Fibroblast of the conjunctiva (primary cell): Measurements from ENCODE around the gene MAP3K10.
"Not testable (repeated sequence)": the region's sequence is repeated elsewhere in the genome, so short reads cannot be mapped to it uniquely, and the experiment has no call there.

Experiments
- DNase-seq: peaks from one replicate; pipeline ENCODE4 v3.0.0-alpha.2; 2010; ENCODE audit warnings: low read depth

The MAP3K10 gene

DNA sequence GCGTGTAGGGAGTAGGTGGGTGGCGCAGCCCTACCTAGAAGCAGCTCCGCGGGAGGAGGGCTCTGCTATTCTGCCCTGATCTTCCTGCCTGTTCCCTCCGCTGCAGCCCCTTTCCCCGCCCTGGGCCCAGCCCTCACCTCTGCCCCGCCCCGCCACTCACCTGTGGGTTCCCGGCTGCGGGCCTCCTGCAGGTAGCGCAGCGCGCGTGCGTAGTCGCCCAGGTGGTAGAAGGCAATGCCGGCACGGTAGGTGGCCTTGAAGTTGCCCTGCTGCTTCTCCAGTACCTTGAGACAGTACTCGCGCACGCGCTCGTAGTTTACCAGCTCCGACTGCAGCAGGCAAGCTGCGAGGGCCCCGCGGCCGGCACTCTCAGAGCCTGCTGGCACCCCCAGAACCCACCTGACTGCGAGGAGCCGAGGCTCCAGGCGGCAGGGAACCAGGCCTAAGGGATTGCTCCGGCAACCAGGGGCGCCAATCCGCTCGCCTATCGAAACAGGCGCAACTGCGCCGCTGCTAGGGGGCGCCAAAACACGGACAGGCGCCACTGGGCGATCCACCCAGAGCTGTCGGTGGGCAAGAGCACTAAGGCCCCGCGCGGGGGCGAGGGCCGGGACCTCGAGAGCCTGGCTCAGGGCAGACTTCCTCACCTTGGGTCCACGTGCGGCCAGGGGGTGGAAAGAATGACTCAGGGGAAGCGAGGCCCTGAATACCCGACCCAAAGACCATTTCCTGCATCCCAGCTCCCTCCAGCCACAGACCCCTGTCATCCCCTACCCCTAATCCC is 26.0 kb downstream of the MAP3K10 start:
- DNase-seq: no peak

DNA sequence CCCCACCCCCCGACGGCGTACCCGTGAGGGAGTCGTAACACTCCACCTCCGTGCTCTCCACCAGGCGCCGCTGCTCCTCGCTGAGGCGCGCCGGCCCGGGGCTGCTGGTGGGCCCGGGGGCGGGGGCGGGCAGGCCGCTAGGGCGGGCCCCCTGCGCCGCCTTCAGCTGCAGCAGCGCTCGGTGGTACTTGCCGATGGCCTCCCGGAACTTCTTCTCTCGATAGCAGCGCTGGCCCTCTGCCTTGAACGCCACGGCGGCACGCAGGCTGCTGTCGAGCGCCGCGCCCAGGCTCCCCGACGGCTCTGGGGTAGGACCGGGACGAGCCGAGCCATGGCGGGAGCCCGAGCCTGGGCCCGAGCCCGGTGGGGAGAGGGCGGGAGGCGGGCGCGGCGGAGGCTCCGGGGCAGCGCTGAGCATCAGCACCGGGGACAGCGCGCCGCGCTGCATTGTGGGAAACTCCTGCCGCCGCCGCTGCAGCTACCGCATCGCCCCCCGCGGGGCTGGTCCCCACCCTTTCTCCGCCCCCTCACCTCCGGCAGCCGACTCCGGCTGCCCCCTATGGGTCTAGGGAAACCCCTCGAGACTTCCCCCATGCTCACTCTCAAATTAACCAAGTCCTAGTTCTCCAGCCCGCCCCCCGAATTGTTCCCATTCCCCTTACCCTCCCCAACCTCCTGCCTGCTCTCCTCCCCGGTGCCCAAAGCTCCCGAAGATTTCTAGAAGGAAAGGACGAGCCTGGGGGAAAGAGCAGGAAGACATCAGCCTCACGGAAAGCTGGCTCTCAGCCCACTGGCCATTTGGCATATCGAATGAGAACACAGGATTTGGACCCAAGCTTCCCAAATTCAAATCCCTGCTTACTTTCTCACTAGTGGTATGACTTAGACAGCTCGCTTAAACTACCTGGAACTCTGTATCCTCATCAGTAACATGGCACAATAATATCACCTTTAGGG is 27.0 kb downstream of the MAP3K10 start, which contains the start of gene TTC9B:
TTC9B (minus strand) TSS at position 451 of the 957 bp plus-strand sequence; CDS start at position 448, 3 bp downstream.
- DNase-seq: no peak

DNA sequence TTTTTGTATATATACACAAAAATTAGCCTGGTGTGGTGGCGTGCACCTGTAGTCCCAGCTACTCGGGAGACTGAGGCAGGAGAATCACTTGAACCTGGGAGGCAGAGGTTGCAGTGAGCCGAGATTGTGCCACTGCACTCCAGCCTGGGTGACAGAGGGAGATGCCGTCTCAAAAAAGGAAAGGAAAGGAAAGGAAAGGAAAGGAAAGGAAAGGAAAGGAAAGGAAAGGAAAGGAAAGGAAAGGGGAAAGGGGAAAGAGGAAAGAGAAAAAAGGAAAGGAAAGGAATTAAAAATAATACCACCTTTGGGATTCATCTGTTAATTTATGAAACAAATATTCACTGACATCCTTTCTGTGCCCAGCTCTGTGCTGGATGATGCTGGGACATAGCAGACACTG is 27.8 kb downstream of the MAP3K10 start:
- DNase-seq: not testable (repeated sequence)

DNA sequence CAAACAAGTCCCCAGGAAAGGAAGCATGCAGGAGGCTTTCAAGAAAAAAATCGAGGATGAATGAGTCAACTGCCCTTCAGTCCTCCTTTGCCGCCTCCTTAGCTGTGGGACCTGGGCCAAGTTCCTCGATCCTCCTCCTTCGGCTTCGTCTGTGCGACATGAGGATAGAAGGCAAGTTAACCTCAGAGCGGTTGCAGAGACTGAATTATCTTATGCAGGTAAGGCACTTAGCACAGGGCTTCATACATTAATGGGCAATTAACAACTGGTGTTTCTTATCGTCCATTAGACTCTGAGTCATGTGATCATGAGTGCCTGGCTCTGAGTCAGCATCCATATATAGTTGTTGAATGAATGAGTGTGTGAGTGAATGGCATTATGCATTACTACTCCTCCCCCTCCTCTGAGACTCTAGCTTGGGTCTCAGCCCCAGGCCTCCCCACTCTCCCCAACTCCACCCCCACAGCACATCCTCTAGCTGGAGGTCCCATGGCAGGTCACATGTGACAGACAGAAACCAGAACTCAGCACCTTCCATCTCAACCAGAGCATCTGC is 28.6 kb downstream of the MAP3K10 start:
- no peak for DNase-seq

DNA sequence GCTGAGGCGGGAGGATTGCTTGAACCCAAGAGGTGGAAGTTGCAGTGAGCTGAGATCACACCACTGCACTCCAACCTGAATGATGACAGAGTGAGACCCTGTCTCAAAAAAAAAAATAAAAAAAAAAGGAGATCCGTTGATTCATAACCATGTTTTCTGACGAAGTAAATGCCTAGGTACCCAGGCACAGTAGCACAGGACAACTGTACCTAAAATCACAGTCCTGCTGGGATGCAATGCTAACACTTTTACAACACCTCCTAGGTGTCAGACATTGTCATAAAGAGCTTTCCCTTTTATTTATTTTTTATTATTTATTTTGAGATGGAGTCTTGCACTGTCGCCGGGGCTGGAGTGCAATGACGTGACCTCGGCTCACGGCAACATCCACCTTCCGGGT is 29.4 kb downstream of the MAP3K10 start:
- DNase-seq: no peak

DNA sequence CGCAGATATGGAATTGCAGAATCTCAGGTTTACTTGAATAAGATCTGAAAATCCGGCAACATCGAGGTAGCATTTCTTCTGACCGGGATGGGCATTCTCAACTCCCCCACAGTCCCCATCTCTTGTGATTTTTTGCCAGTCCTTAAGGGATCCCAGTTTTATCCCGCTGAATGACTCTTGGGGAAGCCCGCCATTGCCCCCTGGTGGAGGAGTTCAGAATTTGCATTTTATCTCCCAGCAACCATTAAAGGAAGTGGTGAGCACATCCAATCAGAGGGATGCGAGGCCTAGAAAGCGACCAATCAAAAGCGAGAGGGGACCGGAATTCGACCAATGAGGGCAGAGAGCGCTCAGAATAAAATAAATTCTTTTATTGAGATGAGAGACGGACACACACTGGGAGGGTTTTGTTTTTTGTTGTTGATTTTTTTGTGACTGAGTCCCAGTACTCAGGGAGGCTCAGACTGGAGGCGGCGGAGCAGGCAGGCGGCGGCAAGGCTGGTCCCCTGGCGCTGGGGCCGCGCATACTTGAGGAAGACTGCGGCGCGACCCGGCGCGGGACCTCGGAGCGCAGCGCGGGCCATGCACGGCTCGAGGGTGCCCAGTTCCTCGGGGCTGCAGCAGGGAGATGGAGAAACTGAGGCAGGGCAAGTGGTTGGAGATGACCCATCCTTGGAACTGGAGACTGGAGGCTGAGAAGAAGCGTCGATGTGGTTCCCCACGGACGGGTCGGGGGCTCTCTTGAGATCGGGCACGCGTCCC is 30.8 kb downstream of the MAP3K10 start:
- peak; percentile 85 for DNase-seq

DNA sequence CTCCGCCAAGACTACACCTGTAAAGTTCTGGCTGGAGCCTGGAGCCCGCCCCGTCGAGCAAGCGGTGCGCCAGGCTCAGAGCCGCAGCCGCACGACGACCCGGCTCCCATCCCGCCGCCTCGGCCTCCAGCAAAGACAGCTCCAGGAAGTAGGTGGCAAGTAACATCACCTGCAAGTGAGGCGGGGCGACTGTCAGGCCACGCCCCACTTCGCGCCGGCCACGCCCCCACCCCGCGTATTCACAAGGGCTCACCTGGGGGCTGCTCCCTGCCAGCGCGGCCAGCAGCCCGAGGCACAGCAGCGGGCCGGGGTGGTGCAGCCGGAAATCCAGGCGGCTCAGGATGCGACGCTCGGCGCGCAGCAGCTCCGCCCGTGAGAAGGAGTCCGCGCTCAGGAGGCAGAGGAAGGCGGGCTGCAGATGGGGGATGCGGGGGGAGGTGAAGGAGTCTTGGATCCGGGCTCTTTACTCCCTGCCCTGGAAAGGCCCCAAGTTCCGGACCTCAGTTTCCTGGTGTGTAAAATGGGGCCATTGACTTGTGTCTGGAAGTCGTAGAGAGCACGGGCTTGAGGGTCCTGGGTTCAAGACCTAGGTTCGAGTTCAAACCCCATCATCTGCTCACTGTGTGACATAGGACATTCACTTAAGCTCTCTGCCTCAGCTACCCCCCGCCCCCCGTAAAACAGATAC is 32.1 kb downstream of the MAP3K10 start:
- DNase-seq: no peak

DNA sequence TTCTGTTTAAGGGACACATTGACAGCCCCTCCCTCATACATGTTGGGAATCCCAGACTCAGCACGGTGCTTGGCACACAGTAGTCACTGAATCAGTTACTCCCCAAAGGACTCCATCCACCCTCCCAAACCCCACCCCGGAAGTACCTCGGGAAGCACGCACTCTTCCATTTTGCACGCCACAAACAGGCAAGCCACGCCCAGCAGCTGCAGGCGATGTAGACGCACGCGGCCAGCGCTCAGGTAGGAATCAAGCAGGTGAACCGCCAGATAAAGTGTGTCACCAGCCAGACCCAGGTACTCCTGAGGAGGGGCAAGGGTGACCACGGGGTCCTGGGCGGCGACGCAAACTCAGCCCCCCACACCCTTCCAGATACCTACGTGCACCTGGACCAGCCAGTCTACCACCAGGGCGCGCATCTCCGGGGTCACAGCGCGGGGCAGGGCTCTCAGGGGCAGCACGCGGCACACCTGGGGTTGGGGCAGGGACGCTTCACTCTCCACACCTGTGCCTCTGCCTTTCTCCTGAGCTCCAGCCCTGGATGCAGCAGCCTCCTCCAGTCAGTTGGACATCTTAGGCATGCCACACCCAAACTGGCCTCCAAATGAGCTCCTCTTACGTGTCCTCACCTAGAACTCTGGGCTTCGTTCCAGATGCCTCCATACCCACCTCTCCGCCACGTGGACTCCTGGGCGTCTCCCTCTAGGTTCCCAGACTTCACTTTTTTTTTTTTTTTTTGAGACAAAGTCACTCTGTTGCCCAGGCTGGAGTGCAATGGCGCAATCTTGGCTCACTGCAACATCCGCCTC is 33.3 kb downstream of the MAP3K10 start:
- no peak for DNase-seq

DNA sequence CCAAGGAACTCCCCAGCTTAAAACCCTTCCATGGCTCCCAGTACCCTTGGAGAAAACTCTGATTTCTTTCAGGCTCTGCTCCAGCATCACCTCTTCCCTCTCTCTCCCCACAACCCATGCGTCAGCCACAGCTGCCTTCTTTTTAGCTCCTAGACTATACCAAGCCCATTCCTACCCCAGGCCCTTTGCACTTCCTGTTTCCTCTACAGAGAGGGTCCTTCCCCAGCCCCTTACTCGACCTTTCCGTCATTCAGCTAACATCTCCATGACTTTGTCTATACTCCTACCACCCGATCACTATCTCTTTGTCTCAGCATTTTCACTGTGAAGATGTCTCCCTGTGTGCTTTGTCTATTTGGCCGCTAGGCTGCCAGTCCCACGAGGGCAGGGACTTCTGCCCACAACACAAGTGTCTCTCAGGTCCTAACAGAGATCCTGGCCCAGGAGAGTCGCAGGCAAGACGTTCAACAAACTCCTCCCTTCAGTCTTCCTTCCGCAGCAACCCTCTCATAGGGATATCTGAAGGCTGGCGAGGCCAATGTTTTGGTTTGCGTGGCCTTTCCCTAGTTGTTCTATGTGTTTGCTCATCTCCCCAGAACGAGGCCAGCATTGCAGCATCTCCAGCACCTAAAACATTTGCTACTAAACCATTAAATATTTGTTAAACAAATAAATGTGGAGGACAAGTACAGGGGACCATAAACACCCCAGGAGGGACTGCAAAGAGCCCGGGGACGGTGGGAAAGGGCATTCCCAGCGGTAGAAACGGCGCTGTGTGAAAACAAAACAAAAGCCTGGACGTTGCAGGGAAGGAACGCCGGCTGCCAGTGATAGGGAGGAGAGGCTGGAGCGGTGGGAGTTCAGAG is 34.4 kb downstream of the MAP3K10 start:
- DNase-seq: no peak

DNA sequence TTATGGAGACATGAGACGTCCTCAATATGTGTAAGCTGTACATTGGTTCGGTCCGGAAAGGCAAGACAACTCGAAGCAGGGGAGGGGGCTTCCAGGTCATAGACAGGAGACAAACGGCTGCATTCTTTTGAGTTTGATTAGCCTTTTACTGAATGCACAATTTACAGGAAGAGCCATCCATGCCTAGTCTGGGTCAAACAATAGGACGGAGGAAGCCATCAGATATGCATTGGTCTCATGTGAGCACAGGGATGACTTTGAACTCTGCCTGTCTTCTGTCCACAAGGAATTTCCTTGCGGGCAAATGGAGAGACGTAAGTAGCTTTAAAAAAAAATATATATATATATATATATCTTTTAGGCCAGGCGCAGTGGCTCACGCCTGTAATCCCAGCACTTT is 37.1 kb downstream of the MAP3K10 start:
- DNase-seq: no peak

DNA sequence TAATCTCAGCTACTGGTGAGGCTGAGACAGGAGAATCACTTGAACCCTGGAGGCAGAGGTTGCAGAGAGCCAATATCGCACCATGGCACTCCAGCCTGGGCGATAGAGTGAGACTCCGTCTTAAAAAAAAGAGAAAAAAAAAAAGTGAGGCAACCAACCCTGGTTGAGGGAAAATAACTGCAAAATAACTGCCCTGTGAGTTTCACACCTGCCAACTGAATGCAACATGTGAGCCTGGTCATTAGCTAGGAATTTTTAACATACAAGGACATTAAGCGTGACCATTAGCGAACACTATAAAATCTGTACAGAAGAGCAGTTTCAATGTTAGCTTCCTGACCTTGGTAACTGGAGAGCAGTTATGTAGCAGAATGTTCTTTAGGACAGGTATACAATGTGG is 37.6 kb downstream of the MAP3K10 start:
- DNase-seq: no peak

DNA sequence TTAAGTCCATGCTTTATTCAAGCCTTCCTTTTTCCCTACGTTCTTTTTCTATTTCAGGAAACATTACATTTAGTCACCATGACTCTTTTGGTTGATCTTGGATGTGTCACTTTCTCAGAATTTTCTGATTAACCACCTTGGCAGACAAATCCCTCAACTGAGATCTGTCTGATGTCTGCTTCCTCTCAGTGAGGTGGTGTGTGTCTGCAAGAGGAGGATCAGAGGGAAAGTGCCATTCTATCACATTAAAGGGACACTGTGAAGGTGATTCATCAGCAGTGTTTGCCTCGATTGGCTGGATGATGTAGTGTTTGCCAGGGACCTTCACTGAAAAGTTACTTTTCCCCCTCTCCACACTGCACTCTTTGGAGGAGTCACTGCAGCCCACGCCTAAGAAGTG is 38.3 kb downstream of the MAP3K10 start:
- no peak for DNase-seq

DNA sequence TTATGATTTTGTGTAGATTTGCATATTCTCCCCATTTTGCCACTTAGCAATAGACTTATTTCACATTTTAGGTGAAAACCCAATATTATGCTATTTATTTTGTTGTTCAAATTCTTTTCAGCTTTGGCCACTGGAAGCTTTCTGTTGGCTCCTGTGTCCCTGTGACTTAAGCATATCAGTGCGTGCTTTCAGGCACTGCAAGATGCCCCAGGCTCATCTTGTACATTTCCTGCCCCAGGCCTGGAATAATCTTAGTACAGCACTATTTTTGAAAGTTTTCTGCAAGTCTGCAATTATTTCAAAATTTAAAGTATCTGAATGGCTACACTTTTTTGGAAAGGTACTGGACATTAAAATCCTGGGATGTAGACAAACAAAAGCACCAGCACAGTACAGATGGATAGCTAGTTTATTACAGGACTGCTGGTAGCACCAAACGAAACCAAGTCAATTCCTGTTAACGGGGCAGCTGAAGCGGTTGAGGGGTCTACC is 38.7 kb downstream of the MAP3K10 start:
- no peak for DNase-seq

DNA sequence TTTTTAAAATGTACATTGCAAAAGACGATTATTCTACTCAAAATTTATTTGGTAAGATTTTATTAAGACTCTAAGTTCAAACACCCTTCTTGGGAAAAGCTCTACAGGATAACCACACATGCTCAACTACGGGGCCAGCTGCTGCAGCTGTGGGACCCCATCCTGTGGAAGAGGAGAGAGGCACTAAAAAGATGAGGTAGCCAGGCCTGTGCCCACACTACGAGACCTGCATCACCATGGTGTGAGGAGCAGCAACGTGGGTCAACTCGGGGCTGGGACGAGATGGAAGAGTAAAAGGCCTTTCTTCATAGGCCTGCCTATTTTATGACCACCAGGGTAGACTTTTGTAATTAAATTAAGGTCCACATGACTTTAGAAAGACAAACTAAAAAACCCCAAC is 39.8 kb downstream of the MAP3K10 start:
- DNase-seq: no peak

DNA sequence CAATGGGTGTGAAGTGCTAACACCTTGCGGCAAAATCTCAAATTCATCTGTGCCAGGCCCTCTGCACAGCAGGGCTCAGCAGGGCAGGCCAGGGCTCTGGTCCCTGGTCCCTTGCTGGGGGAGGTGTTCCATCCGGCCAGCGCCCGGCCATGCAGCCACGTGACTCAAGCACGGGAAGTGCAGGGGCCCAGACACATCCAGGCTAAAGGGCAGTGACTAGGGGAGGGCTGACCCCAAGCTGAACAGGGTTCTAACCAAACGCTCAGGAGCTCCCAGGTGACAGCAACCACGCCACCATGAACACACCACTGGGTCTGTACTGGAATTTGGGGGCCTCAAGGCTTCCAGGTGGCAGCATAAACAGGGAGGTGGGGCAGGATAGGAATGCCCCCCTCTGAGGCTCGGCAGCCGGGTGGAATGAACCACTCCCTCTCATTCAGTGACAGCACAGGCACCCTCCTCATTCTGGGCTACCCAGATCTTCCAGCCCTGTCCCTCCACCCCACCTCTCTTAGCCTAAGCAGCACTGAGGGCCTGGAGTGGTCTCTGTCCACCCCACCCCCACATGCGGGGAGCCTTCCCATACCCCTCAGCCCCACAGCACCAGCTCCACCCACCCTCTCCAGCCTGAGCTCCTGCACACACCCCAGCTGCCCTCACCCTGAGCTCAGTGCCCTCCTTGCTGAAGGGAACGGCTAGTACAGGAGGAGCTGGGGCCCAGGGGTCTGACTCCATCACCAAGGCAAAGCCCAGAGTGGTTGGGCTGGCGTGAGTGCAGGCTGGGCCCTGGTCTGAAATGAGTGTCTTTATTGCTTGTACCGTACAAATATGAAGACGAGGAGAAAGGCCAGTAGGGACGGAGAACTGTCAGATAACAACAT is 40.6 kb downstream of the MAP3K10 start:
- no peak for DNase-seq

DNA sequence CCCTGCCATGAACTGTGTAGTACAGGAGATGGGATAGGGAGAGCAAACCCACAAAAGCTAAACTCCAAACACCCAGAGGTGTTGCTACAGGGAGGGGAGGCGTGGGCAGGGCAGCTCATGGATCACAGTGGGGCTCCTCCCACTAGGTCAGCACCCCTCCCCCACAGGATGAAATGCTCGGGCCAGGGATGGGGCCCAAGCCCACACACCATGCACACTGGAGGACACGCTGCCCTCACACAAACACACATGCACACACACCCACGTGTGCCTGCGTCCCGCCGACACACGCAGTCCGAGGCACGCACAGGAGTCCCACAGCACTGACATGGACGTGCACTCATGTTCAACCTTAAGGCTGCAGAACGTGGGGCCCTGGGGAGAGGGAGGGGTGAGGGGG is 41.3 kb downstream of the MAP3K10 start:
- no peak for DNase-seq

DNA sequence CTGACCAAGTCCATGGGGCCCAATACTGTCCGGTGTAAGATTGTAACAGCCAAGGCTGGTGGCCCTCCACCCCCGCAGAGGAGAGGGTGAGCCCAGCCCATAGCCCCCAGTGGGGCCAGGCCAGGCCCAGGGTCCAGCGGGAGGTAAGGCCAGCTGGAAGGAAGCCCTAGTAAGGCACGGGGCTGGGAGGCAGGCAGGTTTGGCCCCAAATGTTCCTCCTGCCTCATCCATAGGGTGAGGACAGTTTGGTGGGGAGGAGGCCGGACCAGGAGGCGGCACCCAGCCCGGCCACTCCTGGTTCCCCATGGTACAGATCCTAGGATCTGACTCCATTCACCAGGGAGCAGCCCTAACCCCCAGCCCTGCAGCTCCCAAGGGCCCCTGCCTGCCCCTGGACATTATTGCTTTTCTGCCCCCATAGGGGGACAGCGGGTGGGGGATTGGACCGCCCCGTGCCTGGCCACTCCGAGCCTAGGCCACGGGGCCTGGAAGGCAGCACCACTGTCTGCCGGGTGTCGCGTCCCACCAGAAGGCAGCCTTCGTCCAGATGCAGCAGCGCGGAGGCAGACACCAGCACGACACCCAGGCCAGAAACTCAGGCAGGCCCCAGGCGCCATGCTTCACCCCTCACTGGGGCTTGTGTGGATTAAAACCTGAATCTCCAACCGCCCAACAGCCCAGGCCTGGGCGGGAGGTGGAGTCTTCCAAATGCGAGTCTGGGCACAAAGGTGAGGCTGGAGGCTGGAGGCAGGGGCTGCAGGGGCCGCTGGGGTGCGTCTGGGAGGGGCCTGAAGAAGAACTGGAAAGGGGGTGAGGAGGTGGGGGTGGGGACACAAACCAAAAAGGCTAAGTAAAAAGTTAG is 42.0 kb downstream of the MAP3K10 start:
- DNase-seq: no peak
